GM19238 (cell line): ENCODE data around the gene HOXC5.

Experiments
- DNase-seq: peaks from one replicate; pipeline ENCODE4 v3.0.0; 2011; ENCODE audit warnings: low spot score; ENCODE audit not compliant: insufficient read length

HOXC5 gene

DNA sequence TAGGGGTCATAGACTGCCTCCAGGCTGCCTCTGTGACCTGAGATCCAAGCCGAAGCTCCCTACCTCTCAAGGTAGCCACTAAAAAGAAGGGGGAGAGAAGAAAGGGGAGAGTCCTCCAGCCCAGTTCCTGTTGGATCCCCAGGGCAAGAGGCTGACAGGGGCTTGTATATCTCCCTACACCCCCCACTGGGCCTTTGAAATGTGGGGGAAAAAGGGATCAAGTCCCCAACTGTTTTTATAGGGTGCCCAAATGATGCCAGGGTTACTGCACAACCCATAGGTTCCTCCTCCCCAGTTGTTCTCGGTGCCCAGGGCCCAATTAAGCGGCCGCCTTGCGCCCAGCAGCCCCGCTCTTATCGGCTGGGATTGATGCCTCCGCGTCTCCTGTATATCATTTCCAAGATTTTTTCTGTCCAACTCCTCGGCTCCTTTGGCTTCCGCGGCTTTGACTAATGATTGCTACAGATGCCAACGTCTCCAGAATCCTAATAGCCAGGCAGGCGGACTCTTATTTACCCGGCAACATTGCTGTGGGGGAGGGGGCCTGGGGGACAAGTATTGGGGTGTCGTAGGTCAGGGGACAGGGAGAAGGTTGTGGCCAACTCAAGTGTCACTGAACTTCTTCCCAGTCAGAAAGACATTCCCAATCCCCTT lies 13.1 kb downstream of the HOXC5 start:
- no peak for DNase-seq

- DNase-seq = no peak
Observed at GRCh38 chr12:54046809-54047159, 13.9 kb downstream of the HOXC5 start.

DNA sequence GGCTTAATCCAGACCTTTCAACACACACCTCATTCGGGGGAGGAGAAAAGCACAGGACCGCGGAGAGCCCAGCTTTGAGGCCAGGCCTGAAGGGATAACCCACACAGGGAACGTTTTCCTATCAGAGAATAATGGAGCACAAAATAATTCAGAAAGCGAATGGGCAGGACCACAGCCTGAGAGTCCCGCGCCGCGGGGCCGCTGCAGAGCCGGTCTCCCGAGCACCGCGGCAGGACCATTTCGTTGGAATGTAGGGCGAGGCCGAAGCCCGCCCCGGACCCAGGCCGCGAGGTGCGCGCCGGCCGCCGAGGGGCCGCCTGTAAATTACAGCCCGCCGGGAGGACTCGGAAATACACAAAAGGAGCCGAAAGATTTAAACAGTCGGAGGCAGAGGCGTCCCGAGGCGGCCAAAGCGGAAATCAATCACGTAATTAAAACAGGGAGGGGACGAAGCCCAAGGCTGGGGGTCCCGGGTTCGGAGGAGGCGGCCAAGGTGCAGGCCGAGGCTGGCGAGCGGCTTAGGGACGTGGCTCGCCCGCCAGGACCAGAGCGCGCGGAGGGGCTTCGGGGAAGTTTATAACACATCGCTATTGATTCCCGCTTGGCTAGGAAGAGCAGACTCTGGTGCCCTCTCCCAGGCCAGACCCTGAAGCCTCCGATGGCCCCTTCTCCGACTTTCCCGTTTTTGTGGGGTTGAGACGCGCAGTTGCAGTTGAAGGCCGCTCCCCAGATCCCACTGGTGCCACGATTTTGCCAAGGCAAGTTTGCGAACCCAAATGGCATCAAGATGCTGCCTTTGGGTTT lies 14.5 kb downstream of the HOXC5 start:
- DNase-seq = no peak

- DNase-seq = no peak
Observed at GRCh38 chr12:54047964-54048303, 15.1 kb downstream of the HOXC5 start.

DNA sequence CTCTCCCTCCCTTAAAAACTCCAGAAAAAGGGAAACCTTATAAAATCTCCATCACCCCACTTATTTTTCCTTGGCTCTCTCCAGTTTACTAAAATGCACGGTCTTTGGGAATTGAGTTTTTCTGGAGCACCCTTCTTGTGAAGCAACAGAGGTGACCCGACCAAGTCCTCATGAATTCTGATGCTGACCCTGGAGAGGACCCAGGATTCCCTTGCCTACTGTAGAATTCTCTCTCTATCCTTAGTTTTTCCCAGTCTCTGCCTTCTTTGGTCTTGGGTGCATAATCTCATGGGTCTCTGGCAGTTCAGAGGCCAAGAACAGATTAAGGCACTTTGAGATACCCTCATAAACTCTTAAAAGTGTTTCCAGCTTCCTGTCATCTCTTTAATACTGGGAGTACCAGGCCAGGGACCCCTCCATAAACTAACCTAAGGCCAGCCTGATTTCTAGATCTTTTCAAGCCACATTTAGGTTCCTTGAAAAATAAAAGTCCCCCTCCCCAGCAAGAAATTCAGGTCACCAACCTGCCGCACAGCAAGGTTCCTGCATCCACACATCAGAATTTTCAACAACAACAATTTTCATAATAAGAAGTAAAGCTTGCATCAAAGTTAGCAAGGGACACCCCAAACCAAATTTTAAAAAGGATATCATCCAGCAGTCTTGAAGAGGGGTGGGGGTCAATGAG lies 15.7 kb downstream of the HOXC5 start:
- no peak for DNase-seq

- DNase-seq = no peak
Observed at GRCh38 chr12:54049108-54049507, 16.3 kb downstream of the HOXC5 start.

DNA sequence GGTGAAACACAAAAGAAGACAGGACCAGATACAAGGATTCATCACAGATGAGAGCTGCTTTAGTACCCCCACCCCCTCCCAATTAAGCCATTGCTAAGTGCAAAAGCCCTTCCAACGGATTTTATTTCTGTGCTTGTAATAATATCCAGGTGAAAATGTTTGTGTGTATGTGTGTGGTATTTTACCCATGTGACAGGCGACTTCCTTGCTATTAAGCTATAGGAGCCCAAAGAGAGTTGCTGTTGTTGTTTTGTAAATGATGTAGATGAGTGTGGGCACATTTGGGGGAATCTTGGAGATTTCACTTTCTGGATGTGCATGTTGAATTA lies 17.6 kb downstream of the HOXC5 start:
- no peak for DNase-seq

- no peak for DNase-seq
Observed at GRCh38 chr12:54051026-54051842, 18.4 kb downstream of the HOXC5 start.

- no peak for DNase-seq
Observed at GRCh38 chr12:54051874-54052437, 19.1 kb downstream of the HOXC5 start.

GRCh38 chr12:54052438-54053002 lies 19.7 kb downstream of the HOXC5 start:
- no peak for DNase-seq

DNA sequence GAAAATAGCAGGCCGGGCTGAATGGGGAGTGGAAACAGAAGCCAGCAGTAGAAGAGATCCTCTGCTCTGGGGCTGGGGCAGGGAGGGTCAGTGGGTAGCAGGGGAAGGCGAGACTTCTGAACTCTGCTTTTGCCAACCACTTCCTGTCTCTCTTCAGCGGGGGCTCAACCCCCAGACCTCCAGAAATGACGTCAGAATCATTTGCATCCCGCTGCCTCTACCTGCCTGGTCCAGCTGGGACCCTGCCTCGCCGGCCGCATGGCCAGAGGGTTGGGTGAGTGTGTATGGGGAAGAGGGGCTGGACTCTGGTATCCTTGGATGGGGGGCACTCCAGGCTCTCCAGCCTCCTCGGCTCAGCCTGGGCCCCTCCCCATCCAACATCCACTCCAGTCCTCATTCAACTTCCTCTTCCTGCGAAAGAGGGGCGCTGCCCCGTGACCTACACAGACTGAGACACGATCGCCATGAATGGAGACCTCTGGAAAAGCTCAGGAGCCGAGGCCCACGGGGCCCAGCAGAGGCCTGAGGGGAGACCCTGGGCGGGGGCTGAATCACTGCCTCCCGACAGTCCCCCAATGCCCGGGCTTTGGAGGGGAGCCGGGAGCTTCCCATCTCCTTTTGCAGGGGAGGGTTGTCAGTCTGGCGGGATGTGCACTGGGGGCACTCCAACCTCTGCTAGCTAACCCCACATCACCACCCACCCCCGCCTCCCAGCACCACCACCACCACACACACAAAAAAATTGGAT lies 20.3 kb downstream of the HOXC5 start:
- DNase-seq = peak; percentile 70

GRCh38 chr12:54053751-54054741 lies 21.2 kb downstream of the HOXC5 start, which contains the start of gene HOXC4:
HOXC4 (plus strand) TSS chr12:54053835; CDS start chr12:54053923, 88 bp downstream.
- no peak for DNase-seq

DNA sequence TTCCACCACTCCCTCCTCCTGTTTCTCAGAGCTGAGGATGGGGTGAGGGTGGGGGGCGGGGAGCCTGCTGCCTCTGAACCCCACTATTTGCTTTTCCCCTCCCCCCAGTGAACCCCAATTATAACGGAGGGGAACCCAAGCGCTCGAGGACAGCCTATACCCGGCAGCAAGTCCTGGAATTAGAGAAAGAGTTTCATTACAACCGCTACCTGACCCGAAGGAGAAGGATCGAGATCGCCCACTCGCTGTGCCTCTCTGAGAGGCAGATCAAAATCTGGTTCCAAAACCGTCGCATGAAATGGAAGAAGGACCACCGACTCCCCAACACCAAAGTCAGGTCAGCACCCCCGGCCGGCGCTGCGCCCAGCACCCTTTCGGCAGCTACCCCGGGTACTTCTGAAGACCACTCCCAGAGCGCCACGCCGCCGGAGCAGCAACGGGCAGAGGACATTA lies 21.9 kb downstream of the HOXC5 start:
- DNase-seq = no peak

GRCh38 chr12:54055552-54055951 lies 22.7 kb downstream of the HOXC5 start:
- no peak for DNase-seq

GRCh38 chr12:54056110-54056509 lies 23.3 kb downstream of the HOXC5 start:
- no peak for DNase-seq

DNA sequence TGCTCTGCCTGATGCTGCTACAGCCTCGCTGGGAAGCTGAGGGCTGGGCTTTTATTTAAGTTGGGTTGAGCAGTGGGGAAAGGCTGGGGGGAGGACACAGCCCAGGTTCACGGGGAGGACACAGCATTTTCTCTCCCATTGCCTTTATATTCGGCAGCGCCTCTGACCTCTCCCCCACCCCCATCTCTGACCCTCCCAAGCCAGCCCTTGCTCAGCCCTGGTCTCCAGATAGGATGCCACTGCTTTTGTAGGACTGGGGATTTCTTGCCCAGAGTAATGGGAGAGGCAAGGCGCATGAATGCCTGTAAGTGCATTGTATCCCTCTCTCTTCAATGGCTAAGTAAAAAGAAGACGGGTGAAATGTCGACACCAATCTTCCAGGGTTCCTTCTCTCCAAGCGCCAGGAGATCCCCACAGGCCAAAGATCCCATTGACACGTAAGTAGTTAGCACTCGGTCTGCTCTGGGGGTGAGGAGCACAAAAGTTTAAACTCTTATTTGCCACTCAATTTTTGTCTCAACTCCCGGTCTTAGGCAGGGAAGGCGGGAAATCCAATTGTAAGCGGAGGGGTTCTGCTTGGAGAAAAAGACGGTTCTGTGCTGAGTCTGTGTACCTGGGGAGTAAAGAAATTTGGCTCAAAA lies 25.4 kb downstream of the HOXC5 start:
- DNase-seq = no peak

DNA sequence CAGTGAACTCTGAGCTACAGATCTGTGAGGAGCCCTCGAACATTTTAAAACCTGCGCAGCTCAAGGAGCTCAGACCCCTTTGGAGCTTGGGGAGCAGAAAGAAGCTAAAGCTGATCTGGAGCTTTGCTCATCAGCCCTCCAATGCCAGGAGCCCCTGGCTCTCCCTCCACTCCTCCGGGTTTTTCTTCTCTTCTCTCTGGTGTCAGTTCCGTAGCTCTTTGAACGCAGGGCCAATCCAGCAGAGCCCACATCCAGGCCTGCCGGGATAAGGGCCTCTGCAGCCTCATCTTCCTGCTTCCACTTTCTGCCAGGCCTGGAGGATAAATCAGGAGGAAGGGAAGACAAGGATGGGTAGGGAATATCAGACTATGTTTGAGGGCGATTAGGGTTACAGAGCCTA lies 26.8 kb downstream of the HOXC5 start:
- DNase-seq = no peak

GRCh38 chr12:54060174-54060974 lies 27.5 kb downstream of the HOXC5 start:
- no peak for DNase-seq
